Heart left ventricle (tissue), 13 donors: ENCODE measurements around the gene SCFD2.
"Not testable (repeated sequence)": the region's sequence is repeated elsewhere in the genome, so short reads cannot be mapped to it uniquely, and the experiment has no call there.

Experiments
- POLR2A ChIP-seq, 2 donors: fragments of 450-650 bp; IDR thresholded peaks; one replicate each; pipeline ENCODE4 v1.6.1; 2017; ENCODE audit warnings: antibody characterized with exemption in 2 of 2, mild to moderate bottlenecking in 2 of 2, moderate library complexity in 2 of 2
- TF ChIP-seq, protein P1 (sequence below), 12 donors: fragments of 200-600 bp; sonication (generic) in 4 of 12; IDR thresholded peaks; one replicate each; pipeline versions ENCODE4 v1.5.0 to v1.8.0; 2018 to 2022; ENCODE audit warnings: antibody characterized with exemption in 12 of 12, mild to moderate bottlenecking in 5 of 12
- donor health status: ischemic (EF 13 %, LVEDD 7.1; RV severe dilation, severe dysfunction).
- donor health status: DM: no; HTN: yes; CAD: no.
- donor health status: DM: no; HTN: no; CAD: no.
- donor health status: ischemic (EF 25% LVEDD 6.9; RV normal size, moderate dysfunction).
- donor health status: ischemic (EF 25% LVEDD 5.7; RV mildly dilated, moderate dysfunction).
- donor health status: ischemic (EF 35%, LVEDD 5.7; RV mildly dilated, moderate dysfunction).
- donor health status: nonischemic (EF 11% LVEDD 7.7; RV severe dilation, severe dysfunction).
- donor health status: DM: yes; HTN: yes; CAD: no.
- donor health status: PGD.
- donor health status: ischemic (EF 29% LVEDD 5.4; RV normal size, mild dysfunction).
- donor health status: nonischemic (EF 23%, LVEDD 6.1; RV moderate dilation, normal function).

DNA sequence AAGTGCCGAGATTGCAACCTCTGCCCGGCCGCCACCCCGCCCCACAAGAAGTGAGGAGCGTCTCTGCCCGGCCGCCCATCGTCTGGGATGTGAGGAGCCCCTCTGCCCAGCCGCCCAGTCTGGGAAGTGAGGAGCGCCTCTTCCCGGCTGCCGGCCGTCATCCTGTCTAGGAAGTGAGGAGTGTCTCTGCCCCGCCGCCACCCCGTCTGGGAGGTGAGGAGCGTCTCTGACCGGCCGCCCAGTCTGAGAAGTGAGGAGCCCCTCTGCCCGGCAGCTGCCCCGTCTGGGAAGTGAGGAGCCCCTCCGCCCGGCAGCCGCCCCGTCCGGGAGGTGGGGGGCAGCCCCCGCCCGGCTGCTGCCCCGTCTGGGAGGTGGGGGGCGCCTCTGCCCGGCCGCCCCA is 226.6 kb downstream of the SCFD2 start:
- TF ChIP-seq, protein P1, sequence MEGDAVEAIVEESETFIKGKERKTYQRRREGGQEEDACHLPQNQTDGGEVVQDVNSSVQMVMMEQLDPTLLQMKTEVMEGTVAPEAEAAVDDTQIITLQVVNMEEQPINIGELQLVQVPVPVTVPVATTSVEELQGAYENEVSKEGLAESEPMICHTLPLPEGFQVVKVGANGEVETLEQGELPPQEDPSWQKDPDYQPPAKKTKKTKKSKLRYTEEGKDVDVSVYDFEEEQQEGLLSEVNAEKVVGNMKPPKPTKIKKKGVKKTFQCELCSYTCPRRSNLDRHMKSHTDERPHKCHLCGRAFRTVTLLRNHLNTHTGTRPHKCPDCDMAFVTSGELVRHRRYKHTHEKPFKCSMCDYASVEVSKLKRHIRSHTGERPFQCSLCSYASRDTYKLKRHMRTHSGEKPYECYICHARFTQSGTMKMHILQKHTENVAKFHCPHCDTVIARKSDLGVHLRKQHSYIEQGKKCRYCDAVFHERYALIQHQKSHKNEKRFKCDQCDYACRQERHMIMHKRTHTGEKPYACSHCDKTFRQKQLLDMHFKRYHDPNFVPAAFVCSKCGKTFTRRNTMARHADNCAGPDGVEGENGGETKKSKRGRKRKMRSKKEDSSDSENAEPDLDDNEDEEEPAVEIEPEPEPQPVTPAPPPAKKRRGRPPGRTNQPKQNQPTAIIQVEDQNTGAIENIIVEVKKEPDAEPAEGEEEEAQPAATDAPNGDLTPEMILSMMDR (IDR thresholded peaks at IDR 0.05): not testable (repeated sequence)
- not testable (repeated sequence) for TF ChIP-seq POLR2A (IDR thresholded peaks at IDR 0.05)
